Dendritic cell treated with granulocyte-macrophage colony-stimulating factor and Interleukin-4, amounts not matched to agents 40 ng/mL and 50 ng/mL, for 4 days (primary cell): Measurements from ENCODE around the gene MYH6.

Source experiments
- H3K27ac Mint-ChIP-seq: one replicate; pipeline ENCODE4 v1.8.0; 2022; ENCODE audit warnings: mild to moderate bottlenecking, mixed read lengths
- H3K27me3 Mint-ChIP-seq: one replicate; pipeline ENCODE4 v1.8.0; 2022; ENCODE audit warnings: mild to moderate bottlenecking, mixed read lengths
- H3K36me3 Mint-ChIP-seq: one replicate; pipeline ENCODE4 v1.8.0; 2022; ENCODE audit warnings: low read depth, mixed read lengths
- H3K4me1 Mint-ChIP-seq: one replicate; pipeline ENCODE4 v1.8.0; 2022; ENCODE audit warnings: low read depth, mixed read lengths
- H3K4me3 Mint-ChIP-seq: one replicate; pipeline ENCODE4 v1.8.0; 2022; ENCODE audit warnings: mild to moderate bottlenecking, moderate library complexity, mixed read lengths
- H3K9me3 Mint-ChIP-seq: one replicate; pipeline ENCODE4 v1.8.0; 2022; ENCODE audit warnings: mixed read lengths
- intact Hi-C: fragments of 100-400 bp; cut with micrococcal nuclease; formaldehyde crosslinking; loops from one replicate; pipeline ENCODE4 v1.15.0; 2022

MYH6 gene

GRCh38 chr14:23377573-23378563, 30.2 kb downstream of the MYH6 start:
- peaks cover 11% of the 10 kb centered on the region for H3K27me3 Mint-ChIP-seq
- H3K4me3 Mint-ChIP-seq = no peak overlapping the region
- intact Hi-C loops = no loop called here
- H3K9me3 Mint-ChIP-seq = no peaks in the 10 kb centered on the region
- no peaks in the 10 kb centered on the region for H3K36me3 Mint-ChIP-seq
- H3K4me1 Mint-ChIP-seq = no peaks in the 10 kb centered on the region
- no peak overlapping the region for H3K27ac Mint-ChIP-seq

- Mint-ChIP-seq H3K4me3 (no peak overlapping the region), H3K4me1 (no peaks in the 10 kb centered on the region), H3K36me3 (no peaks in the 10 kb centered on the region), H3K27me3 (peaks cover 8% of the 10 kb centered on the region), H3K9me3 (no peaks in the 10 kb centered on the region), H3K27ac (no peak overlapping the region)
- intact Hi-C loops = no loop called here
These were observed 30.9 kb downstream of the MYH6 start for GRCh38 chr14:23377198-23377550.

GRCh38 chr14:23376482-23377197, 31.4 kb downstream of the MYH6 start, which contains the start of gene CMTM5:
Gene CMTM5, plus strand, starts transcription at chr14:23377046. Its CDS starts 206 bp downstream, at chr14:23377252.
- no peaks in the 10 kb centered on the region for H3K9me3 Mint-ChIP-seq
- H3K4me1 Mint-ChIP-seq = no peaks in the 10 kb centered on the region
- H3K36me3 Mint-ChIP-seq = no peaks in the 10 kb centered on the region
- no peak within 1 kb of the TSS for H3K4me3 Mint-ChIP-seq
- H3K27ac Mint-ChIP-seq = no peak within 1 kb of the TSS
- intact Hi-C loops = no loop called here
- H3K27me3 Mint-ChIP-seq = peaks cover 5% of the 10 kb centered on the region

GRCh38 chr14:23375527-23376251, 32.4 kb downstream of the MYH6 start:
- Mint-ChIP-seq H3K9me3 (no peaks in the 10 kb centered on the region), H3K4me1 (no peaks in the 10 kb centered on the region), H3K27ac (no peak overlapping the region), H3K27me3 (peaks cover 2% of the 10 kb centered on the region), H3K36me3 (no peaks in the 10 kb centered on the region), H3K4me3 (no peak overlapping the region)
- intact Hi-C loops = no loop called here

GRCh38 chr14:23373041-23373440, 35.0 kb downstream of the MYH6 start:
- Mint-ChIP-seq H3K27ac (no peak overlapping the region), H3K9me3 (no peaks in the 10 kb centered on the region), H3K4me3 (no peak overlapping the region), H3K27me3 (peaks cover 15% of the 10 kb centered on the region), H3K4me1 (no peaks in the 10 kb centered on the region), H3K36me3 (no peaks in the 10 kb centered on the region)
- intact Hi-C loops = no loop called here

GRCh38 chr14:23372509-23372908, 35.6 kb downstream of the MYH6 start, which contains the start of gene IL25:
Gene IL25, plus strand, starts transcription at chr14:23372809.
- no peak within 1 kb of the TSS for H3K27ac Mint-ChIP-seq
- no peak within 1 kb of the TSS for H3K4me3 Mint-ChIP-seq
- H3K27me3 Mint-ChIP-seq = peaks cover 19% of the 10 kb centered on the region
- H3K9me3 Mint-ChIP-seq = no peaks in the 10 kb centered on the region
- no peaks in the 10 kb centered on the region for H3K36me3 Mint-ChIP-seq
- intact Hi-C loops = no loop called here
- no peaks in the 10 kb centered on the region for H3K4me1 Mint-ChIP-seq

GRCh38 chr14:23371865-23372264, 36.2 kb downstream of the MYH6 start:
- H3K4me1 Mint-ChIP-seq = no peaks in the 10 kb centered on the region
- peaks cover 25% of the 10 kb centered on the region for H3K27me3 Mint-ChIP-seq
- intact Hi-C loops = no loop called here
- no peak overlapping the region for H3K4me3 Mint-ChIP-seq
- no peak overlapping the region for H3K27ac Mint-ChIP-seq
- H3K9me3 Mint-ChIP-seq = no peaks in the 10 kb centered on the region
- no peaks in the 10 kb centered on the region for H3K36me3 Mint-ChIP-seq

GRCh38 chr14:23370221-23370620, 37.9 kb downstream of the MYH6 start:
- Mint-ChIP-seq H3K27ac (no peak overlapping the region), H3K27me3 (peaks cover 38% of the 10 kb centered on the region), H3K4me3 (no peak overlapping the region), H3K36me3 (no peaks in the 10 kb centered on the region), H3K9me3 (no peaks in the 10 kb centered on the region), H3K4me1 (no peaks in the 10 kb centered on the region)
- intact Hi-C loops = no loop called here

- H3K27me3 Mint-ChIP-seq = peaks cover 61% of the 10 kb centered on the region
These were observed 41.6 kb downstream of the MYH6 start for GRCh38 chr14:23366426-23366921.

GRCh38 chr14:23365732-23366425, 42.2 kb downstream of the MYH6 start:
- Mint-ChIP-seq H3K27me3 (peaks cover 61% of the 10 kb centered on the region), H3K36me3 (no peaks in the 10 kb centered on the region), H3K4me1 (no peaks in the 10 kb centered on the region), H3K4me3 (no peak overlapping the region), H3K9me3 (no peaks in the 10 kb centered on the region), H3K27ac (no peak overlapping the region)
- intact Hi-C loops = no loop called here

More at GRCh38 chr14:23366426-23366921, 41.6 kb downstream of the MYH6 start:
- H3K4me1 Mint-ChIP-seq = no peaks in the 10 kb centered on the region
- no peaks in the 10 kb centered on the region for H3K36me3 Mint-ChIP-seq
- H3K9me3 Mint-ChIP-seq = no peaks in the 10 kb centered on the region
- no peak overlapping the region for H3K4me3 Mint-ChIP-seq
- no peak overlapping the region for H3K27ac Mint-ChIP-seq
- intact Hi-C loops = no loop called here

- Mint-ChIP-seq H3K9me3 (no peaks in the 10 kb centered on the region), H3K4me1 (no peaks in the 10 kb centered on the region), H3K4me3 (no peak within 1 kb of the TSS), H3K36me3 (no peaks in the 10 kb centered on the region), H3K27me3 (peaks cover 58% of the 10 kb centered on the region), H3K27ac (no peak within 1 kb of the TSS)
- intact Hi-C loops = no loop called here
These were observed 42.9 kb downstream of the MYH6 start, which contains the start of gene EFS for GRCh38 chr14:23365036-23365731. Gene EFS, minus strand, starts transcription at chr14:23365172. Its CDS starts 147 bp downstream, at chr14:23365025.

GRCh38 chr14:23364164-23365035, 43.7 kb downstream of the MYH6 start:
- Mint-ChIP-seq H3K27ac (no peak overlapping the region), H3K4me3 (no peak overlapping the region), H3K27me3 (peaks cover 56% of the 10 kb centered on the region), H3K4me1 (no peaks in the 10 kb centered on the region), H3K9me3 (no peaks in the 10 kb centered on the region), H3K36me3 (no peaks in the 10 kb centered on the region)
- intact Hi-C loops = no loop called here
